GM18526 (cell line): ENCODE results near the gene COBLL1.

Experiments
- POLR2A ChIP-seq: IDR thresholded peaks from 3 replicates; pipeline ENCODE4 v1.6.1; 2011; ENCODE audit not compliant: insufficient read length; ENCODE audit errors: extremely low read depth

Gene COBLL1

GRCh38 chr2:164803776-164804466 lies 37.7 kb downstream of the COBLL1 start:
- TF ChIP-seq POLR2A, result no peak

GRCh38 chr2:164802095-164802707 lies 39.4 kb downstream of the COBLL1 start:
- TF ChIP-seq POLR2A, result no peak

GRCh38 chr2:164800572-164800971 lies 41.1 kb downstream of the COBLL1 start:
- no peak for TF ChIP-seq POLR2A

GRCh38 chr2:164797627-164798026 lies 44.0 kb downstream of the COBLL1 start:
- TF ChIP-seq POLR2A, result no peak

GRCh38 chr2:164796999-164797398 lies 44.6 kb downstream of the COBLL1 start:
- no peak for TF ChIP-seq POLR2A

GRCh38 chr2:164794432-164795231 lies 47.0 kb downstream of the COBLL1 start:
- no peak for TF ChIP-seq POLR2A

GRCh38 chr2:164794016-164794415 lies 47.6 kb downstream of the COBLL1 start:
- TF ChIP-seq POLR2A, result no peak

GRCh38 chr2:164793529-164793928 lies 48.1 kb downstream of the COBLL1 start:
- no peak for TF ChIP-seq POLR2A

GRCh38 chr2:164792316-164793170 lies 49.1 kb downstream of the COBLL1 start:
- no peak for TF ChIP-seq POLR2A

- no peak for TF ChIP-seq POLR2A
Measured at GRCh38 chr2:164789968-164790367, 51.7 kb downstream of the COBLL1 start.

- TF ChIP-seq POLR2A, result no peak
Measured at GRCh38 chr2:164786787-164787186, 54.8 kb downstream of the COBLL1 start.

- TF ChIP-seq POLR2A, result no peak
Measured at GRCh38 chr2:164785457-164785856, 56.2 kb downstream of the COBLL1 start.

GRCh38 chr2:164784376-164784775 lies 57.2 kb downstream of the COBLL1 start:
- TF ChIP-seq POLR2A, result no peak

GRCh38 chr2:164782323-164782722 lies 59.3 kb downstream of the COBLL1 start:
- TF ChIP-seq POLR2A, result no peak

- TF ChIP-seq POLR2A, result no peak
Measured at GRCh38 chr2:164781394-164781793, 60.2 kb downstream of the COBLL1 start.
